HG02973 (cell line): Measurements from ENCODE around the gene MSTN.
"Not testable (repeated sequence)": the region's sequence is repeated elsewhere in the genome, so short reads cannot be mapped to it uniquely, and the experiment has no call there.

Experiments
- ATAC-seq: cut with Tn5 transposase; IDR thresholded peaks from one replicate; pipeline ENCODE4 v1.9.1; 2021; ENCODE audit warnings: moderate library complexity; ENCODE audit not compliant: unreplicated experiment

MSTN gene

GRCh38 chr2:190065839-190066238, 3.3 kb upstream of the MSTN start:
- no peak for ATAC-seq

DNA sequence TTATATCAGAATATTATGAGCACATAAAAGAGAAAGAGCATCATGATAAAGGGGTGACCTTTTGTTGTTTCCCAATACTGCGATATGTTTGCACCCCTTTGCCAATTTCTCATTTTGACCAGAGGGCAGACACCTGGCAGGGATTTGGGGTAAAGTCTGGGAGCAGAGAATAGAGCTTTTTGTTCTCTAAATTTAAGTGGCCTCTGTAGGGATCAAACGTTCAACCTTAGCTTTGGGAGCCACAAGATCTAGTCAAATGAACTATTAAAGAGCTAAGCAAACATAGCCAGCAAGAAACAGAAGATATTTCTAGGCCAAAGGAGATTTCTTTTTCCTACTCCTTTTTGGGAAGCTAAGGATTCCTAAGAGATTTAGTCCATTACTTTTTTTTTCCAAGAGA, 1.1 kb upstream of the MSTN start:
- no peak for ATAC-seq

- no peak for ATAC-seq
Observed at GRCh38 chr2:190062053-190062452, 476 bp downstream of the MSTN start.

DNA sequence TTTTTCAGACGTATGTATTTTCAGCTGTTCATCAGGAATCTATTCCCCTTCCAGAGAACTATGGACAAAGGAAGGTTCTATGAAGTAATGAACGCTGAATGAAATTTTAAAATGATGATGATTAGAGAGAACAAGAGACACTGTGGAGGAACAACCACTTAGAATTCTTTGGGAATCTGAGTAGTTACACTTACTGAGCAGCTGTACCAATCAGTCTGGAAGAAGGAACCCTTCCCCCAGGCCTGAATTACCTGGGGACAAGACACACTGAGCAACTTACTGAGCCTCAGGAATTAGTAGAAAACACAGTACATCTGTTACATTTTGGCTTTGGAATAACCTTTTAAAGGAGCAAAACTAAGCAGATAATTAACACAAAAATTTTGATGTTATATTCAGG, 1.9 kb downstream of the MSTN start:
- ATAC-seq, result no peak

GRCh38 chr2:190060019-190060418, 2.5 kb downstream of the MSTN start:
- ATAC-seq, result no peak

DNA sequence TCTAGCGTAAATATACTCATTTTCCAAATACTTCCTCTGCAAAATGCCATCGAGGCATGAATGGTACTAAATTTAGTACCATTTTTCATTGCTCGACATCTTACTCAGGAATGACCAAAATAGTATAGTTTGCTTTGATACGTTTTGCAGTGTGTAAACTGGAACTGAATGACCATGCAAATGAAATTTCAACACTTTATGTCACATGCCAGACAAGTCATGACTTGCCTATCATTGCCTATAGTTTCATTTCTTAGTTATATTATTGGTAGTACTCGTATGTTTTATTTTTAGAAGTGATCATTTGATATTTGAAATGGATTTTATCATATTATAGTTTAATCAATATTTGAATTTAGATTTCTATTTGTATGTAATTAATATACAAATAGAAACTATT, 9.1 kb downstream of the MSTN start:
- ATAC-seq, result no peak

- no peak for ATAC-seq
Observed at GRCh38 chr2:190052307-190052706, 10.2 kb downstream of the MSTN start.

DNA sequence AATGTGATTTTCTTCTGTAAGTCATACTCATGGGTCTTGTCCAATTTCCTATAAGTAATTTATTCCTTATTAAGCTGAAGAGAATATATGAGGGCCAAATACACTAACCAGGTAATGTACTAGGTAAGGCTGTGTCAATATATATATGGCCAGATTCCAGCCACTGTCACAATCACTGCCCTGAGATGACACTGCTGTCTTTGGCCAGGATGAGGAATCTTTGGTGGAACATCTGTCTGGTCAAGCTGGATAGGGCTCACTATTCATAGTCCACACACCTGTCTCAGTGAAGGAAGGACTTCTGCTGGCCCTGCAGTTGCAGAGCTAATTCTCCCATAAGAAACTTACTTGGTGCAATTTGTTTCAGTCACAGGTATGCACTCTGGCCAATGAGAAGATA, 11.3 kb downstream of the MSTN start:
- no peak for ATAC-seq

DNA sequence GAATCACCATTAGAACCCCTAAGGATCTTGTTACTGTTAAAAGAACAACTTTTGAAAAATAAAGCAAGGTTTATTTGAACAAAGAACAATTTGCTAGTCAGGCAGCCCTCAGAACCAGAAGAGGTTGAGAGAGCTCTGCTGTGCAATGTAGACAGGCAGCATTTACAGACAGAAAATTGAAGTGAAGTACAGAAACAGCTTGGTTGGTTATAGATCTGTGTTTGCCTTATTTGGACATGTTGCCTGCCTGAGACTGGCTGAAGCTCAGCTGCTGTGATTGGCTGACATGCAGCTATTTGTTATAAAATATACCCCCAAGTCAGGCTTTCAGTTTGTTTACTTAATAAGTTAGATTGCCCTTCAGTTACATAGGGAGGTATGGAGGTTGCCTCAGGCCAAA, 12.5 kb downstream of the MSTN start:
- ATAC-seq, result no peak

GRCh38 chr2:190044866-190045265, 17.7 kb downstream of the MSTN start:
- ATAC-seq, result no peak

GRCh38 chr2:190043441-190043840, 19.1 kb downstream of the MSTN start:
- no peak for ATAC-seq

DNA sequence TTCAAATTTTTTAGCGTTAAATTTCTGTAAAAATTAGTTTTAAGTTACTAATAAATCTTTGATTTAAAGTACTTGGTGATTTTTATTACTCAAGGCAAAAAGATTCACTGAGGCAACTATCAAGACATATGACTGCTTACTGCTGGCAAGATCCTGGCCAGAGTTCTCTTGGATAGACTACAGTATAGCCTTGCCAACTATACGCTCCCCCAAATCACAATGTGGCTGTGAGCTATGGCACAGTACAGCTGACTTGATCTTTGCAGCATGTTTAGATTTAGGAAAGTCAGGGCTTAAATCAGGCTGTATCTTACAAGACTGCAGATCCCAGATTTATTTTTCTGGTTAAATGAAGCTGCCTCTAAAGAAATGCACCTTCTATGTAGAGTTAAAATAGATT, 26.5 kb downstream of the MSTN start:
- ATAC-seq, result no peak

DNA sequence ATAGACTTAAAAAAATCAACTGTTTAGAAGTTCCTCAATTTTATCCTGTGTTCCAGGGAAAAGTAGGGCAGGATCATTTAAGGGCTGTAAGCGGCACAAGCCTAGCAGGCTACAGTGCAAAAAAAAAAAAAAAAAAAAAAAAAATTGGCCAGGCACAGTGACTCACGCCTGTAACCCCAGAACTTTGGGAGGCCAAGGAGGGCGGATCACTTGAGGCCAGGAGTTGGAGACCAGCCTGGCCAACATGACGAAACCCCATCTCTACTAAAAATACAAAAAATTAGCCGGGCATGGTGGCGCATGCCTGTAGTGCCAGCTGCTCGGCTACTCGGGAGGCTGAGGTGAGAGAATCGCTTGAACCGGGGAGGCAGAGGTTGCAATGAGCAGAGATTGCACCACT, 28.1 kb downstream of the MSTN start:
- ATAC-seq, result not testable (repeated sequence)

DNA sequence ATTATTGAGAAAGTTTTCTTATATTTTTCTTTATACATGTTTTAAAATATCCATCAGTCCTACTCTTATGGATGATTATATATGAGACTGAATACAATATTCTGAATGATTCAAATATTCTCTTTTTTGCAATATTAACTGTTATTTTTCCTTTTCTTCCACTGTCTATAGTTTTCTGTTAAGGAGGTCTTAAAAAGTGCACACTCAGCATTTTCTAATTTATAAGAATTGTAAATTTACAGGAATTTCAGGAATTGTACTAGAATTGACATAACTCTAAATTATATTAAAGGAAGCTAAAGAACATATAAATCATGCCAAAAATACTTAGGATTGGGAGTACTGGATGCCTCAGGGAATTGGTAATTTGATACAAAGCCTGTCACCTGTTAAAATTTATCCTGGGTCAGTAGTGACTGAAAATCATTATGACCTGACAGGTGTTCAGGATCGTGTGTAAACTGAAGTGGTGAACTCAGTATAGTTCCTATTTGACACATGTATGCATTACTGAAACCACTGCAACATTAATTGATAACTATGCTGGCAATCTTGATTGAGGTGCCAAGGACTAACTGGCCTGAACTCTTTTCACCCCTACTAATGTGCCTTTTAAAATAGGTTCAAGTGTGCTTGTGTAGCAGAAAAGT, 30.4 kb downstream of the MSTN start:
- ATAC-seq, result no peak

DNA sequence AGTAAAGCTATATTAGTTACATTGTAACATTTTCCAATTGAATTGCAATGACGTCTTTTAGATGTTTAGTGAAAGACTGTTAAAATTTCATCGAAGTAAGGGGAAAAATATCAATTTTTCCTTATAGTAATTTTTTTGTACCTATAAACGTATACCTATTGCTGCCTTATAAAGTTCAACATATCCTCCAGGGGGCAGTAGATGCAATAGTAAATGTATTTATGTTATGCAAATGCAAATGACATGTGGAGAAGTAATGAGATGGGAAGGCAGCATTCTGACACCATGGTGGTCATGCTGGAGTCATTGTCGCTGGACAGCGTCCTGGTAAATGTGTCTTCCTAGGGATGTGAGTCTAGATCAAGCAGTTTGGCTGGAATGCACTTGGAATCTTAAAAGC, 38.7 kb downstream of the MSTN start:
- no peak for ATAC-seq

DNA sequence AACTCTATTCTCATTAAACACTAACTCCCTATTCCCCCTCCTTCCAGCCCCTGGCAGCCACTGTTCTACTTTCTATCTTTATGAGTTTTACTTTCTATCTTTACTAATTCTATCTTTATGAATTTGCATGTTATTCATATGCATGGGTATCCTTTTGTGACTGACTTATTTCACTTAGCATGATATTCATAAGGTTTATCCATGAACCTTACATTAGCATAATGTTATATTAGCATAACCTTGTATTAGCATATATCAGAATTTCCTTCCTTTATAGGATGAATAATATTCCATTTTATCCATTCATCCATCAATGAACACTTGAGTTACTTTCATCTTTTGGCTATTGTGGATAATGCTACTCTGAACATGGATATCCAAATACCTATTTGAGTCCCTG, 41.8 kb downstream of the MSTN start:
- ATAC-seq, result no peak

- ATAC-seq, result no peak
Observed at GRCh38 chr2:190017837-190018236, 44.7 kb downstream of the MSTN start.

GRCh38 chr2:190015969-190016368, 46.6 kb downstream of the MSTN start:
- ATAC-seq, result not testable (repeated sequence)
